Measurements from ENCODE around the gene COLQ.

DNA sequence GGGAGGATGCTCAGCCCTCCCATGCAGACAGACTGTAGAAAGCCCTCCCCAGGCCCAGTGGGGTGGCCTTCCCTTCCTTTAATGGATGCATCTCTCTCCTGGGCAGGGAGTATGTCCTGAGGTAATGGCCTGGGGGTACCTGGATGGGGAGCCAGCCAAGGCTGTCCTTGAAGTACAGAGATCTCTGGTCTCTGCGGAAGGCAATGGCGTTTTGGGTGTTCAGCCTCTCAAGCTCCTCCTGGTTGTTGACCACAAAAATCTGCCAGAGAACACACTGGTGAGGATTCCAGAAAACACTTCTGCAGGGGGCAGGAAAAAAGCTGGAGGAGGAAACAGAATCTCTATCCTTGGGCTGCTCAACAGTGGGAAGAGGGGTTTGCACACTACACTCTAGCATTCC lies 65.2 kb downstream of the COLQ start:
- TF ChIP-seq, protein P1, sequence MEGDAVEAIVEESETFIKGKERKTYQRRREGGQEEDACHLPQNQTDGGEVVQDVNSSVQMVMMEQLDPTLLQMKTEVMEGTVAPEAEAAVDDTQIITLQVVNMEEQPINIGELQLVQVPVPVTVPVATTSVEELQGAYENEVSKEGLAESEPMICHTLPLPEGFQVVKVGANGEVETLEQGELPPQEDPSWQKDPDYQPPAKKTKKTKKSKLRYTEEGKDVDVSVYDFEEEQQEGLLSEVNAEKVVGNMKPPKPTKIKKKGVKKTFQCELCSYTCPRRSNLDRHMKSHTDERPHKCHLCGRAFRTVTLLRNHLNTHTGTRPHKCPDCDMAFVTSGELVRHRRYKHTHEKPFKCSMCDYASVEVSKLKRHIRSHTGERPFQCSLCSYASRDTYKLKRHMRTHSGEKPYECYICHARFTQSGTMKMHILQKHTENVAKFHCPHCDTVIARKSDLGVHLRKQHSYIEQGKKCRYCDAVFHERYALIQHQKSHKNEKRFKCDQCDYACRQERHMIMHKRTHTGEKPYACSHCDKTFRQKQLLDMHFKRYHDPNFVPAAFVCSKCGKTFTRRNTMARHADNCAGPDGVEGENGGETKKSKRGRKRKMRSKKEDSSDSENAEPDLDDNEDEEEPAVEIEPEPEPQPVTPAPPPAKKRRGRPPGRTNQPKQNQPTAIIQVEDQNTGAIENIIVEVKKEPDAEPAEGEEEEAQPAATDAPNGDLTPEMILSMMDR (optimal IDR thresholded peaks at IDR 0.05 in 1 of 3, IDR thresholded peaks at IDR 0.05 in 1 of 3, conservative IDR thresholded peaks at IDR 0.05 in 1 of 3; ENCODE audit: extremely low read depth in 1 of 3, insufficient read depth in 2 of 3, low read length in 3 of 3), result no peak
- TF ChIP-seq EZH2 (IDR thresholded peaks at IDR 0.05; ENCODE audit: low read length), result no peak

Measured in keratinocyte (primary cell).